ENCODE measurements around the gene ACP2.

ACP2 gene

GRCh38 chr11:47269829-47270305, 21.3 kb upstream of the ACP2 start, which contains the start of gene MADD:
TSS of gene MADD (plus strand) at chr11:47270133.
- Histone ChIP-seq H3K4me3 (peak within 1 kb of the TSS; percentile 65 to 91 (median 82)), H3K27ac (peak within 1 kb of the TSS; percentile 50 to 99 (median 94))

GRCh38 chr11:47269002-47269828, 20.6 kb upstream of the ACP2 start:
- peak overlapping the region; percentile 65 to 91 (median 82) for H3K4me3 ChIP-seq
- H3K27ac ChIP-seq, result peak overlapping the region; percentile 50 to 99 (median 94)

GRCh38 chr11:47268448-47269001, 19.9 kb upstream of the ACP2 start:
- H3K27ac ChIP-seq, result peak overlapping the region; percentile 45 to 99 (median 94)
- peak overlapping the region in 5 of 7 experiments; percentile 65 to 91 (median 82) for H3K4me3 ChIP-seq

- peak overlapping the region in 20 of 21 experiments; percentile 84 to 99 (median 94) for H3K27ac ChIP-seq
- H3K4me3 ChIP-seq, result no peak overlapping the region
These were observed 19.3 kb upstream of the ACP2 start for GRCh38 chr11:47267876-47268275.

- peak overlapping the region in 1 of 21 experiments; percentile 58 for H3K27ac ChIP-seq
- H3K4me3 ChIP-seq, result no peak overlapping the region
These were observed 15.9 kb upstream of the ACP2 start for GRCh38 chr11:47264521-47264920.

GRCh38 chr11:47264119-47264518, 15.5 kb upstream of the ACP2 start:
- Histone ChIP-seq H3K27ac (no peak overlapping the region), H3K4me3 (no peak overlapping the region)

- Histone ChIP-seq H3K4me3 (no peak overlapping the region), H3K27ac (no peak overlapping the region)
These were observed 12.7 kb upstream of the ACP2 start for GRCh38 chr11:47261291-47261800.

GRCh38 chr11:47260366-47260765, 11.8 kb upstream of the ACP2 start:
- H3K27ac ChIP-seq, result no peak overlapping the region
- H3K4me3 ChIP-seq, result no peak overlapping the region

GRCh38 chr11:47259232-47259977, 10.8 kb upstream of the ACP2 start:
- peak overlapping the region in 6 of 21 experiments; percentile 3 to 72 (median 37) for H3K27ac ChIP-seq
- no peak overlapping the region for H3K4me3 ChIP-seq

GRCh38 chr11:47258317-47258902, 9.8 kb upstream of the ACP2 start:
- Histone ChIP-seq H3K27ac (peak overlapping the region in 20 of 21 experiments; percentile 23 to 80 (median 70)), H3K4me3 (peak overlapping the region in 6 of 7 experiments; percentile 5 to 18 (median 12))

GRCh38 chr11:47257517-47258316, 9.1 kb upstream of the ACP2 start, which contains the start of gene NR1H3:
TSS of gene NR1H3 (plus strand) at chr11:47257996. CDS start at chr11:47259217, 1,221 bp downstream.
- Histone ChIP-seq H3K27ac (peak within 1 kb of the TSS in 20 of 21 experiments; percentile 23 to 80 (median 70)), H3K4me3 (peak within 1 kb of the TSS in 6 of 7 experiments; percentile 5 to 18 (median 12))

GRCh38 chr11:47257177-47257516, 8.5 kb upstream of the ACP2 start:
- Histone ChIP-seq H3K27ac (peak overlapping the region in 17 of 21 experiments; percentile 23 to 80 (median 72)), H3K4me3 (peak overlapping the region in 2 of 7 experiments; percentile 11 to 15)

- peak overlapping the region in 1 of 21 experiments; percentile 38 for H3K27ac ChIP-seq
These were observed 7.8 kb upstream of the ACP2 start for GRCh38 chr11:47256374-47256773.

GRCh38 chr11:47254386-47254785, 5.8 kb upstream of the ACP2 start:
- H3K4me3 ChIP-seq, result no peak overlapping the region
- H3K27ac ChIP-seq, result peak overlapping the region in 19 of 21 experiments; percentile 10 to 80 (median 56)

More at GRCh38 chr11:47256374-47256773, 7.8 kb upstream of the ACP2 start:
- H3K4me3 ChIP-seq, result no peak overlapping the region

GRCh38 chr11:47253660-47254059, 5.0 kb upstream of the ACP2 start:
- H3K4me3 ChIP-seq, result no peak overlapping the region
- H3K27ac ChIP-seq, result peak overlapping the region in 19 of 21 experiments; percentile 10 to 80 (median 56)

- no peak overlapping the region for H3K4me3 ChIP-seq
- H3K27ac ChIP-seq, result no peak overlapping the region
These were observed 3.1 kb upstream of the ACP2 start for GRCh38 chr11:47251751-47252150.

GRCh38 chr11:47249378-47249715, 733 bp upstream of the ACP2 start:
- peak overlapping the region in 20 of 21 experiments; percentile 75 to 98 (median 93) for H3K27ac ChIP-seq
- H3K4me3 ChIP-seq, result peak overlapping the region; percentile 62 to 82 (median 68)

- peak overlapping the region; percentile 62 to 82 (median 68) for H3K4me3 ChIP-seq
- H3K27ac ChIP-seq, result peak overlapping the region; percentile 60 to 98 (median 93)
These were observed 330 bp downstream of the ACP2 start for GRCh38 chr11:47248304-47248663.

All from skin epidermis (tissue), 12 donors.